Breast epithelium (tissue), 4 donors: Measurements from ENCODE around the gene ZNF718. TPM values are rescaled to one million over a fixed set of nuclear protein-coding genes. Genes with fewer than 3 reads are reported as not detected.
"Not testable (repeated sequence)": the region's sequence is repeated elsewhere in the genome, so short reads cannot be mapped to it uniquely, and the experiment has no call there.

Source experiments
- DNase-seq, 2 donors: peaks; one replicate each; pipeline ENCODE4 v3.0.0-alpha.2; 2019; ENCODE audit warnings: low spot score in 2 of 2
- H3K27ac ChIP-seq, 2 donors: fragments of 200-600 bp; sonication (generic) in 1 of 2; one replicate each; pipeline ENCODE4 v1.5.1; 2016 to 2019; ENCODE audit warnings: mild to moderate bottlenecking in 1 of 2
- H3K27me3 ChIP-seq, 2 donors: fragments of 200-600 bp; sonication (generic) in 1 of 2; one replicate each; pipeline versions ENCODE4 v1.5.1 to v1.6.0; 2017 to 2019; ENCODE audit warnings: control low read depth in 1 of 2, mild to moderate bottlenecking in 1 of 2
- H3K36me3 ChIP-seq: fragments of 200-600 bp; one replicate; pipeline ENCODE4 v1.5.1; 2019
- H3K4me1 ChIP-seq, 2 donors: fragments of 200-600 bp; sonication (generic); one replicate each; pipeline ENCODE4 v1.5.1; 2016 to 2019; ENCODE audit warnings: control low read depth in 1 of 2
- H3K4me3 ChIP-seq, 3 donors: fragments of 200-600 bp; sonication (generic); 1 replicate in 2 of 3; 2 replicates in 1 of 3; pipeline ENCODE4 v1.5.1; 2016 to 2019; ENCODE audit warnings: mild to moderate bottlenecking in 3 of 3, moderate library complexity in 2 of 3
- H3K9me3 ChIP-seq, 2 donors: fragments of 200-600 bp; sonication (generic) in 1 of 2; one replicate each; pipeline ENCODE4 v1.5.1; 2016 to 2019; ENCODE audit warnings: control low read depth in 1 of 2
- POLR2A ChIP-seq: fragments of 450-650 bp; IDR thresholded peaks from one replicate; pipeline ENCODE4 v1.6.1; 2016; ENCODE audit warnings: antibody characterized with exemption, mild to moderate bottlenecking, moderate library complexity
- POLR2AphosphoS5 ChIP-seq, 3 donors: sonication (generic); formaldehyde crosslinking; IDR thresholded peaks; one replicate each; pipeline ENCODE4 v1.6.1; 2017; ENCODE audit warnings: antibody characterized with exemption in 3 of 3
- intact Hi-C: fragments of 100-400 bp; cut with DNase I; formaldehyde crosslinking; loops from one replicate; pipeline ENCODE4 v1.15.1; 2023; ENCODE audit warnings: low total_unique reads
- total RNA-seq, 3 donors: library from RNA; depleted of rRNA; stranded (reverse); fragments of >200 nt; gene quantifications; one replicate each; pipeline ENCODE4 v1.1.0, GENCODE V29; 2016
- TF ChIP-seq, protein P1 (sequence below), 3 donors: fragments of 450-650 bp; IDR thresholded peaks; one replicate each; pipeline ENCODE4 v1.5.1; 2016 to 2017; ENCODE audit warnings: antibody characterized with exemption in 3 of 3, mild to moderate bottlenecking in 3 of 3, moderate library complexity in 3 of 3

ZNF718 gene
- total RNA-seq, 3 donors from 2014 or later = 4.6 to 13.4 (median 12.7) TPM

DNA sequence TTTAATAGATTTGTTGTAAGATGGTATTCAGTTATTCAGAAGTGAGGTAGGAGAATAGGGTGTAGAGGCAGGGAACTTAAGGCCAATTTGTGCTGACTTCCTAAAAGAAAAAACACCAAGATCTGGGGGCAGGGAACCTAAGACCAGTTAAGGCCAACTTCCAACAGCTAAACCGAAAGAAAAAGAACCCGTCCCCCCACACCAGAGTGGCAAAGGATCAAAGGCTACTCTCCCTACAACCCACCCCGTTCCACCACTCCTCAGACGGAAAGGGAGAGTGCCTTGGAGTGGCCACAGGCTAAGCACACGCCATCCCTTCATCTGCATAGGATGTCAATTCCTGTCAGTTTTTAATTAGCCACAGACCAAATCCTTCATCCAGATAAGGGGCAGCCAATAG, 3.7 kb upstream of the ZNF718 start:
- intact Hi-C loops = no loop called here
- no peak overlapping the region for H3K4me3 ChIP-seq
- no peak for TF ChIP-seq POLR2A
- TF ChIP-seq, protein P1, sequence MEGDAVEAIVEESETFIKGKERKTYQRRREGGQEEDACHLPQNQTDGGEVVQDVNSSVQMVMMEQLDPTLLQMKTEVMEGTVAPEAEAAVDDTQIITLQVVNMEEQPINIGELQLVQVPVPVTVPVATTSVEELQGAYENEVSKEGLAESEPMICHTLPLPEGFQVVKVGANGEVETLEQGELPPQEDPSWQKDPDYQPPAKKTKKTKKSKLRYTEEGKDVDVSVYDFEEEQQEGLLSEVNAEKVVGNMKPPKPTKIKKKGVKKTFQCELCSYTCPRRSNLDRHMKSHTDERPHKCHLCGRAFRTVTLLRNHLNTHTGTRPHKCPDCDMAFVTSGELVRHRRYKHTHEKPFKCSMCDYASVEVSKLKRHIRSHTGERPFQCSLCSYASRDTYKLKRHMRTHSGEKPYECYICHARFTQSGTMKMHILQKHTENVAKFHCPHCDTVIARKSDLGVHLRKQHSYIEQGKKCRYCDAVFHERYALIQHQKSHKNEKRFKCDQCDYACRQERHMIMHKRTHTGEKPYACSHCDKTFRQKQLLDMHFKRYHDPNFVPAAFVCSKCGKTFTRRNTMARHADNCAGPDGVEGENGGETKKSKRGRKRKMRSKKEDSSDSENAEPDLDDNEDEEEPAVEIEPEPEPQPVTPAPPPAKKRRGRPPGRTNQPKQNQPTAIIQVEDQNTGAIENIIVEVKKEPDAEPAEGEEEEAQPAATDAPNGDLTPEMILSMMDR (IDR thresholded peaks at IDR 0.05) = no peak
- H3K9me3 ChIP-seq = peaks cover 0 to 9% of the 10 kb centered on the region in 2 donors
- no peak overlapping the region for H3K27ac ChIP-seq
- H3K27me3 ChIP-seq = no peaks in the 10 kb centered on the region
- no peak for DNase-seq
- H3K36me3 ChIP-seq = no peaks in the 10 kb centered on the region
- H3K4me1 ChIP-seq = no peaks in the 10 kb centered on the region

DNA sequence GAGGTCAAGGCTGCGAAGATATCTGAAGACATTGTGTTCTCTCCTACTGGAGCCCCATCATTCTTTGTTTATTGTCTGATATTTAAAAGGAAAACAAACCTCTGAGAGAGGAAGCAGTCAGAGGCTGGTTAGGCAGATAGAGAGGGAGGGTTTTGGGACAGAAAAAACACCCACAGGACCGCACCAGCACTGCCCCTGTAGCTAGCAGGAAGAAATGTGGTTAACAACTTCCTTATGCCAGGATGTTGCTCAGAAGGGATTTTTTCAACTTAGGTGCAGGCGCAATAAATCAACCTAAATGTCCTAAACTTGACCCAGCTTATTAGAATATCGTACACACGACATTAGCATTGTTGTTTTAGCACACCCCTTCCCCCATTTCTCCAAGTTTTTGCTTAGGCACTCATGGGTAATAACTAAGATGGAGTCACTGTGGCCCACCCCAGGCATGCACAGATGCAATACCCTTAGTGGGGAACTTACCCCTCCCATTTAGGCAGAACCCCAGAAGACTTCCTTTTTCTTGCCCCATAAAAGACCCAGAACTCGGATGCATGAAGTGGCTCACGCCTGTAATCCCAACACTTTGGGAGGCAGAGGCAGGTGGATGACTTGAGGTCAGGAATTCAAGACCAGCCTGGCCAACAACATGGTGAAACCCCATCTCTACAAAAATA, 2.8 kb upstream of the ZNF718 start:
- Histone ChIP-seq H3K4me1 (no peaks in the 10 kb centered on the region), H3K36me3 (no peaks in the 10 kb centered on the region), H3K27me3 (no peaks in the 10 kb centered on the region), H3K4me3 (no peak overlapping the region), H3K27ac (no peak overlapping the region), H3K9me3 (peaks cover 0 to 9% of the 10 kb centered on the region in 2 donors)
- intact Hi-C loops = no loop called here
- DNase-seq = no peak
- TF ChIP-seq POLR2A (no peak), POLR2AphosphoS5 (IDR thresholded peaks at IDR 0.05) (no peak)
- TF ChIP-seq, protein P1 (IDR thresholded peaks at IDR 0.05) = no peak

GRCh38 chr4:123922-124274, 403 bp upstream of the ZNF718 start:
- intact Hi-C loops = not testable (repeated sequence)

DNA sequence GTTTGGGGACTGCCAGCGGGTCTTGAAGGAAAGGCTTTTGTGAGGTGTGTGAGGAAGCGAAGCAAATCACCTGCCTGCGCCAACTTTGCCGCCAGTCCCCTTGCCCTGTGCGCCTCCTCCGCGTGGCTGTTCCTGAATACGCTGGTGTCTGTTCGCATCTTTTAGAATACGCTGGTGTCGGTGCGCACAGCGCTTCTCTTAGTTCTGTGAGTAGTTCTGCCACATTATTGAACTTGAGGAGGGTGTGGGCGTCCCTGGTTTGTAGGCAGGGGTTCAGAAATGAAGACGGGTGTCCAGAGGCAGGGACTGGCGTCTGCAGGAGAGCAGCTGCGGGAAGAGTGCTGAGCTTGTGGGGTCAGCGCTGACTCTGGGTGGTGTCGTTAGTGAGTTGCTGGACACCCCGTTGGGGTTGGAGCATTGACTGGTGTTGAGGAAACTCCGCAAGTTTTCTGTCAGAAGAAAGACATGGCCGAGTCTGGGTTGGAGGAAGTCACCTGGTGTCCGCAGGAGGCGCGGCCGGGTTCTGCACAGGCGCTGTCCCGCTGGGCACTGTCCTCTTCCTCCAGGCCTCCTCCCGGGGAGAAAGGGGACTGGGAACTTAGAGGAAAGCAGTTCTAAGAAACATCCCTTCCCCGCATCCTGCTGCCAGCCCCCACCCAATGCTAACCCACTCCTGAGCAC, 930 bp downstream of the ZNF718 start:
- TF ChIP-seq, protein P1 (IDR thresholded peaks at IDR 0.05) = peak in 1 of 3 donors; percentile 11
- no peak for TF ChIP-seq POLR2A

More at GRCh38 chr4:123922-124274, 403 bp upstream of the ZNF718 start:
- peak overlapping the region; percentile 86 to 89 for H3K27ac ChIP-seq
- not testable (repeated sequence) for H3K36me3 ChIP-seq, DNase-seq, H3K27me3 ChIP-seq, H3K4me1 ChIP-seq
- H3K9me3 ChIP-seq = peaks cover 0 to 14% of the 10 kb centered on the region in 2 donors
- peak overlapping the region; percentile 72 to 91 (median 73) for H3K4me3 ChIP-seq

GRCh38 chr4:125833-126232, 1.5 kb downstream of the ZNF718 start:
- Histone ChIP-seq H3K4me3 (peak overlapping the region; percentile 72 to 91 (median 73)), H3K36me3 (no peaks in the 10 kb centered on the region), H3K27ac (peak overlapping the region; percentile 86 to 89), H3K27me3 (no peaks in the 10 kb centered on the region), H3K4me1 (no peaks in the 10 kb centered on the region), H3K9me3 (peaks cover 0 to 13% of the 10 kb centered on the region in 2 donors)
- DNase-seq = no peak
- intact Hi-C loops = no loop called here
- TF ChIP-seq POLR2AphosphoS5 (IDR thresholded peaks at IDR 0.05) = no peak
- TF ChIP-seq POLR2A = no peak
- TF ChIP-seq, protein P1 (IDR thresholded peaks at IDR 0.05) = no peak

More for the DNA sequence above, 930 bp downstream of the ZNF718 start:
- peak in 1 of 2 donors; percentile 18 for DNase-seq
- peak overlapping the region; percentile 86 to 89 for H3K27ac ChIP-seq
- no peaks in the 10 kb centered on the region for H3K36me3 ChIP-seq
- intact Hi-C loops = no loop called here
- no peaks in the 10 kb centered on the region for H3K4me1 ChIP-seq
- peaks cover 0 to 10% of the 10 kb centered on the region in 2 donors for H3K9me3 ChIP-seq
- peak overlapping the region; percentile 72 to 91 (median 73) for H3K4me3 ChIP-seq
- no peaks in the 10 kb centered on the region for H3K27me3 ChIP-seq
